ENCODE results near the gene CAPN12.

Gene CAPN12

DNA sequence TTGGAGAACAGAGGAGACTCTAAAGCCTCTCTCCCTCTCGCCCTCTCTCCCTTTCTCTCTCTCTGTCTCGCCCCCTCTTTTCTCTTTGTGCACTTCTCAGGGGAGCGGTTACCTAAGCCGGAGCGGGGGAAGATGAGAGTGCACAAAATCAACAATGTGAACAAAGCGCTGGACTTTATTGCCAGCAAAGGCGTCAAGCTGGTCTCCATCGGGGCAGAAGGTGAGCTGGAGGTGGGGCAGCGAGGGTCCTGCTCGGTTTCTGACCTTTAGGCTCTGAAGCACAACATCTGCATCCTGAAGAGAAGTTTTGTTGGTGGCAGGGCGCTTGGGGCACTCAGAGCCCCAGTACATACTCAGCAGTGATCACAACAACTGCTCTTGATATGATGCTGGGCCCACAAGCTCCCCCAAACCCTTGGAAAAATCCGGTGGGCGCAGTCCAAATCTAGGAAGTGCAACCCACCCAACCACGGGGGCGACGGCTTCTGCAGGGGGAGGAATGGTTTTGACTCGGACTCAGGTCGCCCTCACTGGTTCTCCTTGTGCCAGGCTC, 43.3 kb downstream of the CAPN12 start:
- no peak overlapping the region for H3K27ac ChIP-seq (ENCODE audit: low read length)
- H3K27me3 ChIP-seq (ENCODE audit: insufficient read depth, low read length): no peaks in the 10 kb centered on the region
- peaks cover 72% of the 10 kb centered on the region for H3K36me3 ChIP-seq (ENCODE audit: insufficient read depth, low read depth, low read length)
- no peaks in the 10 kb centered on the region for H3K9me3 ChIP-seq (ENCODE audit: insufficient read depth, low read depth, low read length)
- peaks cover 7% of the 10 kb centered on the region for H3K4me1 ChIP-seq (ENCODE audit: insufficient read depth, low read length)
- H3K4me3 ChIP-seq (ENCODE audit: low read length): no peak overlapping the region
- no peak overlapping the region for H3K9ac ChIP-seq (ENCODE audit: low read depth, low read length)

DNA sequence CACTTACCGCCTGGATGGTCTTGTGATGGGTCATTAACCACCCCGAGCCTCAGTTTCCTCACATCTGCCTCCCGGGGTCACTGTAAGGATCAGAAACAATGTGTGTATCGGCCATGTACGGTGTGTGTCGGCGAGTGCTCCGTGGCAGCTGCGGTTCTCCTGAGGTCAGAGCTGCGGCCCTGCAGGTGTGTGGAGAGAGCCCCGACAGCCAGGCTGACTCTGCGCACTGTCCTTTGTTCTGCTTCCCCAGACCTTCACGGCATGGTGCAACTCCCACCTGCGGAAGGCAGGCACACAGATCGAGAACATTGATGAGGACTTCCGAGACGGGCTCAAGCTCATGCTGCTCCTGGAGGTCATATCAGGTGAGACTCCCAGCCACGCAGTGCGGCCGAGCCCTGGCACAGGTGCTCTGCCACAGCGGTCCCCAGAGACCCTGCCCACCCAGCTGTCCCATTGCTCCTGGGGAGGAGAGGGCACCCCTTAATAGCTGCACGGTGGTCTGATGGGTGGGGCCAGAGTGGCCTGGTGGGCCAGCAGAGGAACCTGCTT, 43.8 kb downstream of the CAPN12 start:
- peaks cover 69% of the 10 kb centered on the region for H3K36me3 ChIP-seq (ENCODE audit: insufficient read depth, low read depth, low read length)
- no peaks in the 10 kb centered on the region for H3K9me3 ChIP-seq (ENCODE audit: insufficient read depth, low read depth, low read length)
- no peaks in the 10 kb centered on the region for H3K27me3 ChIP-seq (ENCODE audit: insufficient read depth, low read length)
- peaks cover 7% of the 10 kb centered on the region for H3K4me1 ChIP-seq (ENCODE audit: insufficient read depth, low read length)
- H3K27ac ChIP-seq (ENCODE audit: low read length): no peak overlapping the region
- H3K4me3 ChIP-seq (ENCODE audit: low read length): no peak overlapping the region
- no peak overlapping the region for H3K9ac ChIP-seq (ENCODE audit: low read depth, low read length)

GRCh38 chr19:38699647-38700349, 44.5 kb downstream of the CAPN12 start:
- no peaks in the 10 kb centered on the region for H3K27me3 ChIP-seq (ENCODE audit: insufficient read depth, low read length)
- no peak overlapping the region for H3K27ac ChIP-seq (ENCODE audit: low read length)
- H3K9me3 ChIP-seq (ENCODE audit: insufficient read depth, low read depth, low read length): no peaks in the 10 kb centered on the region
- peaks cover 63% of the 10 kb centered on the region for H3K36me3 ChIP-seq (ENCODE audit: insufficient read depth, low read depth, low read length)
- no peak overlapping the region for H3K4me3 ChIP-seq (ENCODE audit: low read length)
- peaks cover 7% of the 10 kb centered on the region for H3K4me1 ChIP-seq (ENCODE audit: insufficient read depth, low read length)
- H3K9ac ChIP-seq (ENCODE audit: low read depth, low read length): no peak overlapping the region

- Histone ChIP-seq H3K27me3 (ENCODE audit: insufficient read depth, low read length) (no peaks in the 10 kb centered on the region), H3K9me3 (ENCODE audit: insufficient read depth, low read depth, low read length) (no peaks in the 10 kb centered on the region), H3K27ac (ENCODE audit: low read length) (no peak overlapping the region), H3K9ac (ENCODE audit: low read depth, low read length) (no peak overlapping the region), H3K4me3 (ENCODE audit: low read length) (no peak overlapping the region), H3K36me3 (ENCODE audit: insufficient read depth, low read depth, low read length) (peaks cover 54% of the 10 kb centered on the region), H3K4me1 (ENCODE audit: insufficient read depth, low read length) (peaks cover 8% of the 10 kb centered on the region)
Observed at GRCh38 chr19:38699027-38699346, 45.3 kb downstream of the CAPN12 start.

- Histone ChIP-seq H3K9ac (ENCODE audit: low read depth, low read length) (no peak overlapping the region), H3K36me3 (ENCODE audit: insufficient read depth, low read depth, low read length) (peaks cover 49% of the 10 kb centered on the region), H3K4me1 (ENCODE audit: insufficient read depth, low read length) (peaks cover 13% of the 10 kb centered on the region), H3K27me3 (ENCODE audit: insufficient read depth, low read length) (no peaks in the 10 kb centered on the region), H3K4me3 (ENCODE audit: low read length) (no peak overlapping the region), H3K27ac (ENCODE audit: low read length) (no peak overlapping the region), H3K9me3 (ENCODE audit: insufficient read depth, low read depth, low read length) (no peaks in the 10 kb centered on the region)
Observed at GRCh38 chr19:38698225-38699026, 45.8 kb downstream of the CAPN12 start.

DNA sequence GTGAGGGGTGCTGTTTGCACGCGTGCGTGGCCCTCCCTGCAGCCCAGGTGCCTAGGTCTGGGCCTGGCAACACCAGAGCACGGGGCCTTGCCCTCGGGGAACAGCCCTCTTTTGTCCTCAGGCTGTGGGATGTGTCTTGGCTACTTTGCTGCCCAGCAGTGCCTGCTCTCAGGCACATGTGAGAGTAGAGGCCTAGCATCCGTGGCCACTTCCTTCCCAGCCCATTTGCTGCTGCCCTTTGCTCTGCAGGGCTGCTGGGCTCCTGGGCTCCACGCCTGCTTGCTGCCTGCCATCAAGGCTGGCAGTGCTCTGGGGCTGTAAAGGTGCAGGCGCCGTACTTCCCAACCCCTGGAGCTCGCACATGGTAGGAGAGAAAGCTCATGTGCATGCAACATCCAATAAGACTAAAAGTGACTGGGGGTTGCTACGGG, 46.6 kb downstream of the CAPN12 start:
- Histone ChIP-seq H3K9ac (ENCODE audit: low read depth, low read length) (no peak overlapping the region), H3K27ac (ENCODE audit: low read length) (no peak overlapping the region), H3K9me3 (ENCODE audit: insufficient read depth, low read depth, low read length) (no peaks in the 10 kb centered on the region), H3K4me1 (ENCODE audit: insufficient read depth, low read length) (peaks cover 21% of the 10 kb centered on the region), H3K36me3 (ENCODE audit: insufficient read depth, low read depth, low read length) (peaks cover 41% of the 10 kb centered on the region), H3K4me3 (ENCODE audit: low read length) (no peak overlapping the region), H3K27me3 (ENCODE audit: insufficient read depth, low read length) (no peaks in the 10 kb centered on the region)

GRCh38 chr19:38697197-38697596, 47.1 kb downstream of the CAPN12 start:
- no peak overlapping the region for H3K4me3 ChIP-seq (ENCODE audit: low read length)
- no peaks in the 10 kb centered on the region for H3K27me3 ChIP-seq (ENCODE audit: insufficient read depth, low read length)
- H3K9me3 ChIP-seq (ENCODE audit: insufficient read depth, low read depth, low read length): no peaks in the 10 kb centered on the region
- peaks cover 26% of the 10 kb centered on the region for H3K4me1 ChIP-seq (ENCODE audit: insufficient read depth, low read length)
- no peak overlapping the region for H3K9ac ChIP-seq (ENCODE audit: low read depth, low read length)
- H3K27ac ChIP-seq (ENCODE audit: low read length): no peak overlapping the region
- peaks cover 37% of the 10 kb centered on the region for H3K36me3 ChIP-seq (ENCODE audit: insufficient read depth, low read depth, low read length)

DNA sequence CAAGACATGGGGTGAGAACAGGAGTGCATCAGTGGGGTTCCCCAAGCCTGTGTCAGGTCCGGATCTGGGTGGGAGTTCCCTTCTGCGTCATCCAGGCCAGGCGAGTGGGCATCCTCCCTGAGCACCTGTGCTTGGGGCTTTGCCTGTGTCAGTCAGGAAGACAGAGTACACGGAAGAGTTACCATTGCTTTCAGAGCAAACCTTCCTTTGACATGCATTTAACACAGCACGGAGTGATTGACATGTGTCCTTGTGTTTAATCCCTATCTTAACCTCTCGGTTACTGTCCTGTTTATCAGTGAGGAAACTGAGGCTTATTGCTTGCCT, 47.6 kb downstream of the CAPN12 start:
- H3K36me3 ChIP-seq (ENCODE audit: insufficient read depth, low read depth, low read length): peaks cover 32% of the 10 kb centered on the region
- peaks cover 27% of the 10 kb centered on the region for H3K4me1 ChIP-seq (ENCODE audit: insufficient read depth, low read length)
- H3K27me3 ChIP-seq (ENCODE audit: insufficient read depth, low read length): no peaks in the 10 kb centered on the region
- H3K4me3 ChIP-seq (ENCODE audit: low read length): no peak overlapping the region
- H3K9ac ChIP-seq (ENCODE audit: low read depth, low read length): no peak overlapping the region
- H3K27ac ChIP-seq (ENCODE audit: low read length): no peak overlapping the region
- H3K9me3 ChIP-seq (ENCODE audit: insufficient read depth, low read depth, low read length): no peaks in the 10 kb centered on the region

GRCh38 chr19:38695832-38696728, 48.2 kb downstream of the CAPN12 start:
- no peak overlapping the region for H3K9ac ChIP-seq (ENCODE audit: low read depth, low read length)
- peaks cover 25% of the 10 kb centered on the region for H3K36me3 ChIP-seq (ENCODE audit: insufficient read depth, low read depth, low read length)
- no peaks in the 10 kb centered on the region for H3K27me3 ChIP-seq (ENCODE audit: insufficient read depth, low read length)
- no peak overlapping the region for H3K4me3 ChIP-seq (ENCODE audit: low read length)
- no peaks in the 10 kb centered on the region for H3K9me3 ChIP-seq (ENCODE audit: insufficient read depth, low read depth, low read length)
- no peak overlapping the region for H3K27ac ChIP-seq (ENCODE audit: low read length)
- H3K4me1 ChIP-seq (ENCODE audit: insufficient read depth, low read length): peaks cover 27% of the 10 kb centered on the region

DNA sequence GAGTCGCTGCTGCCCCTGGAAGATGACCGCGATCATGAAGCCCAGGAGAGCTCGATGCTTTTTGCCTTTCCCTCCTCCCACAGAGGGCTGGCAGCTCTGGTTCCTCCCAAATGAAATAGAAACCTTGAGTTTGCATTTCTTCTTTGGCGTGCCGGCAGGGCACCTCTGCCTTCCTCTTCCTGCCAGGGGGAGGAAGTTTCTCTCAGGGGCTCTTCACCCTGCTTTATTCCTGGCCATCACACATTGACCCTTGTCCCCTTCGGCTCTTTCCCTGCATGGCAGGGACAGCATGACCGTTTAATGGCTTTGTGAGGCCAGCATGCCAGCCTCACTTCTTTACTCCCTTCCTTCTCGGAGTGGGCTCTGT, 49.0 kb downstream of the CAPN12 start:
- Histone ChIP-seq H3K4me1 (ENCODE audit: insufficient read depth, low read length) (peaks cover 27% of the 10 kb centered on the region), H3K36me3 (ENCODE audit: insufficient read depth, low read depth, low read length) (peaks cover 18% of the 10 kb centered on the region), H3K4me3 (ENCODE audit: low read length) (no peak overlapping the region), H3K9me3 (ENCODE audit: insufficient read depth, low read depth, low read length) (no peaks in the 10 kb centered on the region), H3K27me3 (ENCODE audit: insufficient read depth, low read length) (no peaks in the 10 kb centered on the region), H3K9ac (ENCODE audit: low read depth, low read length) (no peak overlapping the region), H3K27ac (ENCODE audit: low read length) (no peak overlapping the region)
